ENCODE results near the gene BOD1L1. TPM values are rescaled to one million over a fixed set of nuclear protein-coding genes. Genes with fewer than 3 reads are reported as not detected.
A peak's percentile ranks its signal among the peaks of the same experiment; 100 is the strongest.
"Not testable (repeated sequence)": the region's sequence is repeated elsewhere in the genome, so short reads cannot be mapped to it uniquely, and the experiment has no call there.

BOD1L1 gene
- total RNA-seq, 1 experiment from 2014 or later, result 14.3 TPM

DNA sequence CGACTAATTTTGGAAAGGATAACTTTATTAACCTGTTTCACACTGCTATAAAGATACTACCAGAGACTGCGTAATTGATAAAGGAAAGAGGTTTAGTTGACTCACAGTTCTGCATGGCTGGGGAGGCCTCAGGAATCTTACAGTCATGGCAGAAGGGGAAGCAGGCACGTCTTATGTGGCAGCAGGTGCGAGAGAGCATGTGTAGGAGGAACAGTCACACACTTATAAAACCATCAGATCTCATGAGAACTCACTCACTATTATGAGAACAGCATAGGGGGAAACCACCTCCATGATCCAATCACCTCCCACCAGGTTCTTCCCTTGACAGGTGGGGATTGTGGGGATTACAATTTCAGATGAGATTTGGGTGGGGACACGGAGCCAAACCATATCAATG, 67.4 kb downstream of the BOD1L1 start:
- DNase-seq (ENCODE audit: extremely low read depth, low read depth), result not testable (repeated sequence)

DNA sequence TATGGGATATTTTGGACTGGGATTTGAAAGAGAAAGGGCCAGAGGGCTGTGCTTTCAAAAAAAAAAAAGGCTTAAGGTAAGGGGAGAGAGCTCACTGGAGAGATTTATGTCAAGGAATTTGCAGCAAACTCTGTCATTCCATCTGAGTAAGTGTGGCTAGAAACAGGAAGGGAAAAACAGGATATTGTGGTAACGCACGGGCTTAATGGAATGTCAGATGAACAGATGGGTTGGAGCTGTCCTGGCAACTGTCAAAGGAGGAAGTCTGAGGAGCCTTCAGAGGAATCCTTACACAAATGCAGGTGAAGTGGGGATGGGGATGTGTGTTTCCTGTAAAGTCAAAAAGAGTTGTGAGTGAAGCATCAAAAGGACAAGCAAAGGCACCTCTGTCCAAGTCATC, 68.1 kb downstream of the BOD1L1 start:
- DNase-seq (ENCODE audit: extremely low read depth, low read depth), result no peak

DNA sequence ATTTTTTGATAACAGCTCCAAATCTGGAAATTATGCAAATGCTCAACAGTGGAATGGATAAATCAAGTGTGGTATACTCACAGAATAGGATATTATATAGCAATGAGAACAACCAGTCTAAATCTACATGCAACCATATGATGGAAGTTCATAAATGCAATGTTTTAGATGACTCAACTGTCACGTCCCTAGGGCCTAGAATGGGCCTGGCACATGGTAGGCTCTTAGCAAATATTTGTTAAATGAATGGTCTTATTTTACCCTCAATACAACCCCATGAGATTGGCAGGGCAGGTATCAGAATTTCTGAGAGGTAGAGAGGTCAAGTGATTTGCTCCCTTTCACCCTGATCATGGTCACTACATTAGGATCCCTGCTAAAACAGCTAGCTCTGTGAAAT, 68.6 kb downstream of the BOD1L1 start:
- DNase-seq (ENCODE audit: extremely low read depth, low read depth), result no peak

DNA sequence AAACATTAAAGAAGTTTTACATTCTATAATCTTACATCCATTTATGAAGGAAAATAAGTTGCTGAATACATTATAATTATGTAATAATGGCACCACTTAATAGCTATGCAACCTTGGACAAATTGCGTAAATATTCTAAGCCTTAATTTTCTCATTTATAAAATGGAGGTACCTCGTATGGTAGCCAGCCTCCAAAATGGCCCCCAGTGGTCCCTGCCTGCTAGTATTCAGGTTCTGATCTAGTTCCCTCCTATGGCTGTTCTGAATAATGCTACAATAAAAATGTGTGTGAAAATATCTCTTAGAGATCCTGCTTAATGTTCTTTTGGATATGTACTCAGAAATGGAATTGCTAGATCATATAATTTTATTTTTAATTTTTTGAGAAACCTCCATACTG, 72.2 kb downstream of the BOD1L1 start:
- no peak for DNase-seq (ENCODE audit: extremely low read depth, low read depth)

DNA sequence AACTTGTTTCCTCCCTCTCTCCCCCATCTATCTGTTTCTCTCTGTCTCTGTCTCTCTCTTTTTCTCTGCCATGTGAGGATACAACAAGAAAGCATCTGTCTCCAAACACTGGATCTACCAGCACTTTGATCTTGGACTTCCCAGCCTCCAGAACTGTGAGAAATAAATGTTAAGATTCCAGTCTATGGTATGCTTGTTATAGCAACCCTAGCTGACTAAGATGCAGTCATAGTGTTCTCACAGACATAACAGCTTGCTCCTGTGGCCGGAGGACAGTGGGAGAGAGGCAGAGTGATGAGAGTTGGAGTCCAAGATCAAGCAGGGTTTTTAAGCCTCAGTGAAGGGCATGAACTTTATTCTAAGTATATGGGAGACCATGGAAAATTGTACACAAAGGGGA, 74.4 kb downstream of the BOD1L1 start:
- DNase-seq (ENCODE audit: extremely low read depth, low read depth), result no peak

DNA sequence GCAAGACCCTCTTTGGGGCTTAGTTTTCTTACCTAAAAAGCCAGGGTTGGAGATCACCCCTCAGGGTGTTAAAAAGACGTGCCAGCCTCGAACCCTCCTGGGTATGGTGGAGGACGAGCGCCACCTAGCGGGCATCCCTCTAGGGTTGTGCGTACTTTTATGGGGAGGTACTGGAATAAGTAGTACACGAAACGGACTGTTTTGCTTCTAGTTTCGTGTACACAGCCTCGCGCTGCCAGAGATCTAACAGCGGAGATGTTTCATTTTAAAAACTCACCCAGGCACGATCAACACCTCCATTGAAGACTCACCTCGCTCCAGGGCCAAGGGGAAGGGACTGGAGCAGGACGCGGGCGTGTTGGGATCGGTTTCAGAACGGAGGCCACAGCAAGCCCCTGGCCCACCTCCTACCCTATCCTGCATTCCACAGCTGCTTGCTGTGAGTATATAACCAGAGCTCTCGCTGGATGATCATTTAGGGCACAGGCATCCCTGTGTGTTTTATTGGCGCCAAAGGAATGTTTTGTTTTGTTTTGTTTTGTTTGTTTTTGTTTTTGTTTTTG, 78.5 kb downstream of the BOD1L1 start:
- peak; percentile 64 for DNase-seq (ENCODE audit: extremely low read depth, low read depth)

DNA sequence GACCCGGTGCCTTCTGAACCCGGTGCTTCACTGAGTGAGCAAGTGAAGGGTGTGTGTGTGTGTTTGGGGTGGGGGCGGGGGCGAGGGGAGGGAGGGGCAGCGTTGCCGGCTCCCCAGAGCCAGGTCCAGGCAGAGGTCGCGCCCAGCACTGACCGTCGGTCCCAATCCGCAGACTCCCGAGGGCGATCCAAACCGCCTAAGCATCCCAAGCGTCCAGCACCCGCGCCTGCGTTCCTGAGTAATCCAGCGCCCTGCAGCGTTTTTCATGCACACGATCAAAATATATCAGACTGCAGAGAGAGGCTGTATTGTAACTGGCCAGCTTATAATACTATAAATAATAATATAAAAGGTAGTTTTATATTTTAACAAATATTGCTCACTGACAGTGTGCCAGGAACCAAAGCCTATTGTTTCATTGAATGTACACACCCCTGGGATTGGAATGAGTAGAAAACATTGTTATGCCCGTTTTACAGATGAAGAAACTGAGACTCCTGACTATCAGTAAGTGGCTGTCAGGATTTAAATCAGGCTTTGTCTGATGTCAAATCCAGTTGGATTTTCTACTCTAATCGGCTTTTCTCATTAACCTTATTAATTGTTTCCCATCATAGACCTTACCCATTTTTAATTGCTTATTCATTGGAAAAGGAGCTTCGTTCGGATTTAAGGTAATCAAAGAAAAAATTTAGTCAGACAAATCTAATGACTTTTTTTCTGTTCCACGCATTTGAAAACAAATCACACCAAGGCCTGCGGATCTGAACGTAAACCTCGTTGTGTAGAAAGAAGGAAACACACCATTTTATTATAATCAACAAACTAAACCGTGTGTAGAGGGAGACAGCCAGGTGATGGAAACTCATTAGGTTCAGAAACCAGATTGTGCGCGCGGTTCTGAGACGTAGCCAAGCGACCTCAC, 79.2 kb downstream of the BOD1L1 start:
- DNase-seq (ENCODE audit: extremely low read depth, low read depth), result peak; percentile 3

DNA sequence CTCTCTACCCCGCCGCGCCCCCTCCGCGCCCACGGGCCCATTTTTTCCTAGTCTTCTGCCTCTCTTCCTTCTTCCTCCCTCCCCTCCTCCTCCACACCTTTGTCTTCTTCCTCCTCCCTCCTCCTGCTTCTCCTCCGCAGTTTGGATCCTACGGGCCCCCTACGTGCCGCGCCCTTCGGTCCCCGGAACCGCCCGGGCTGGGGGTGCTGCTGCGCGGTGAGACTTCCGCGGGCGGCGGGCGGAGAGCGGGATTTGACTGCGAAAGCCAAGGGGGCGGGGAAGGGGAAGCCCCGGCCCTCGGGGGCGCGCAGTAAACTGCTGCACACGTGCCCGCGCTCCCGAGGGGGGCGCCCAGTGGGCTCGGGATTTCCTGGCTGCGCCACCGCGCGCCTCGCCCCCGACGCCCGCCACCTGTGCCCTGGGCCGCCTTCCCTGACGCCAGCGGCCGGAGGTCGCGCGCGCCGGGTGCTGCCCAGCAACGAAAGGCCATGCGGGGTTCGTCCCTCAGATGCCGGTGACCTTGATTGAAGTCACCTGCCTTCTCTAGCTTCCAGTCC, 80.0 kb downstream of the BOD1L1 start:
- no peak for DNase-seq (ENCODE audit: extremely low read depth, low read depth)

DNA sequence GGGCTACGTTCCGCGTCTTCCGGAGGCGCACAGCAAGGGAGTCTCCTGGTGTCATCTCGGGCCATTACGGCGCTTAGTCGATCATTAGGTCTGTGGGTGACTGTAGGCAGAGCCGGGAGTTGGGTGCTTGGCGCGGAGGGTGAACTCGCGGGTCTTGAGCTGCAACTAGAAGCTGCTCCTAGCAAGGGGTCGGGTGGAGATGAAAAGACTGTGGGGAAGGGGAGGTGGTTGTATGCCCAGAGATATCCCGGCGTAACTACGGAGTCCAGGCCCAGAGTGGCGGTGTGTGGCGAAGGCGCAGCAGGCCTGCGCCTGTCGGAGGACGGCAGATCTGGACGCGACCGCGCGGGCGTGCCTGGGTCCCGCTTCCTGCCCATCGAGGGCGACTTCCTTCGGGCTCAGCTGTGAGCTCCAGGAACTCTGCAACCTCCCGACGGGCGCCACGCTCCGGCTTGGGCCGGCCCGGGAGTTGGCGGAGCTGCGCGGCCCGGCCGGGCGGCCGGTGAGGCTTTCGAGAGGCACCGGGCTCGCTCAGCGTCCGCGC, 80.5 kb downstream of the BOD1L1 start:
- no peak for DNase-seq (ENCODE audit: extremely low read depth, low read depth)

DNA sequence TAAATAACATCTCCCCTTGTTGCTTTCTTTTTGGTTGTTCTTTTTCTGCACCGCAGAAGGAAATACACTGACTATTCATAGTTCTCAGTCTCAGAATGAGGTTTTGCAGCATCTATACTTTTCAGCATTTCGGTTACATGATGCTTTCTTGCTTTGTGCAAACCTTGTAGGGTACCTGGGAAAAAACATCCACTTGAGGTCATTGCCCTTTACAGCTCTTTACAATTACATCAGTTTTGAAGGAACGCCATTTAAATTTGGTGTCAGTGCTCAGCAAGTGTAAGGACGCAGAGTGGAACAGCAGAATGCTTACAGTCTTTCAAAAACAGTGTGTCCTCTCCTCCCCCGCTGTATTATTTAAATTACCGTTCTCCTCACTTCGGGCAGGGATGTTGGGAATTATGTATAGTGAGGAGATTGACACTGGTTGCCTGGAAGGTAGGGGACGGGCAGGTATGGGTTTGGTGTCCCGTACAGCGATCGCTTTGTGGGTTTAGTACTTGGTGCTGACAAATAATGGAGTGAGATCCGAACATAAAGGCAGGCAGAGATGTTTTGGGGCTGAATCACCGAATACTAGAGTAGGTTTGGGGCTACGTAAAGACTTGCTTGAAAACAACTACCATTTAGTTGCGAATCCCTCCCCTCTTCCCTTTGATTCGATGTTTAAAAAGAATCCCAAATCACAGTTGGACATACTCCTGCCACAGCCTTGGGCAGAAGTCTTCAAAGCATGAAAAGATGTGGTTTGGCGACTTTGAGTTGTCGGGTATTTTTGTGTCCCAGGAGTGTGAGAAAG, 81.2 kb downstream of the BOD1L1 start:
- no peak for DNase-seq (ENCODE audit: extremely low read depth, low read depth)

DNA sequence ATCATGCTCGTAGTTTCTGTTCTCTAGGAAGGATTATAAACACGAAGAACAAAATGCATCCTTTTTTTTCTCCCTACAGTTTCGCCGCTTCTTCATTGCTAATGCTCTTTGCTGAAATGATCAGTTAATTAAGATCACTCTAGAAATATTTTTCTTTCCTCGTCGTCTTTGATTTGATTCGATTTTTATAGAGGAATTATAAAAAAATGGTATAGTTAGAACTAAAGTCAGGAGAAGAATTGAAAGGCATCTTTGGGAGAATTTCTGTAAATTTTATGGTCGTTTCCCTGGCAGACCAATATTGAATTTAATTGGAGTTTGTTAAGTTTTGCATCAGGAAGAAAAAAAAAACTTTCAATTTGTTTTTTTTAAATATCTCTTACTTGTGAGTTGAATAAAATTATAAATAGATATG, 82.1 kb downstream of the BOD1L1 start:
- no peak for DNase-seq (ENCODE audit: extremely low read depth, low read depth)

DNA sequence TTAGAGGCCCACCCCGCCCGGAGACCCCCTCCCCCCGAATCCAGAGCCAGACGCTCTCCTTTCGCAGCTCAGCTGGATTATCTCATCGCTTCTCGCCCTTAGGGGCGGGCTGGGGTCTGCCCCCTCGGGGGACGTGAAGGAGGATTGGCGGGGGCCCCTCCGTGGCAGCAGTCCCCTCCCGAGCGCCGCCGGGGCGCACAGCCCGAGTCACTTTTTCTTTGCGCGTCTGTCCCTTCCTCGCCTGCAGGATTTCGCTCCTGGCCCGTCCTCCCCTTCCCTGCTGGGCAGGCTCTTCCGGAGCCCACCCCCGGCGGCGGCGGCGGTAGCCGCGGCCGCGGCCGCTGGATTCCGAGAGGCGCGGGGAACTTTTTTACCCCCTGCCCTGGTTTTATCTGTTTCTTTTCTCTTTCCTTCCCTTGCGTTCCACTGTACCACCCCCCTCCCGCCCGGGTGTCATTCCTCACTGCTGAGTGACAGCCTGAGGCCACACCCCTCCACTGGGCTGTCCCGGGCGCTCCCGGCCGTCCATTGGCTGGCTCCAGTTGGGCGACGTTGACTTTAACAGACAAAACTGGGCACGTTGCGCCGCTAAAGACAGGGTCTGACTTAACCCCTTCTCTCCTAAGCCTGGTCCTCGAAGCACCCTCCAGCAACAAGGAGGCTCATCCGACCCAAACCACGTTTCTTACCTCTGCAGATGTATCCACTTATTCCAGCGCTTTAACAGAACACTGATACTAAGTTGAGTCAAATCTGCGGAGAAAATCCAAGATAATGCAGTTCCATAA, 82.7 kb downstream of the BOD1L1 start:
- DNase-seq (ENCODE audit: extremely low read depth, low read depth), result peak; percentile 55

DNA sequence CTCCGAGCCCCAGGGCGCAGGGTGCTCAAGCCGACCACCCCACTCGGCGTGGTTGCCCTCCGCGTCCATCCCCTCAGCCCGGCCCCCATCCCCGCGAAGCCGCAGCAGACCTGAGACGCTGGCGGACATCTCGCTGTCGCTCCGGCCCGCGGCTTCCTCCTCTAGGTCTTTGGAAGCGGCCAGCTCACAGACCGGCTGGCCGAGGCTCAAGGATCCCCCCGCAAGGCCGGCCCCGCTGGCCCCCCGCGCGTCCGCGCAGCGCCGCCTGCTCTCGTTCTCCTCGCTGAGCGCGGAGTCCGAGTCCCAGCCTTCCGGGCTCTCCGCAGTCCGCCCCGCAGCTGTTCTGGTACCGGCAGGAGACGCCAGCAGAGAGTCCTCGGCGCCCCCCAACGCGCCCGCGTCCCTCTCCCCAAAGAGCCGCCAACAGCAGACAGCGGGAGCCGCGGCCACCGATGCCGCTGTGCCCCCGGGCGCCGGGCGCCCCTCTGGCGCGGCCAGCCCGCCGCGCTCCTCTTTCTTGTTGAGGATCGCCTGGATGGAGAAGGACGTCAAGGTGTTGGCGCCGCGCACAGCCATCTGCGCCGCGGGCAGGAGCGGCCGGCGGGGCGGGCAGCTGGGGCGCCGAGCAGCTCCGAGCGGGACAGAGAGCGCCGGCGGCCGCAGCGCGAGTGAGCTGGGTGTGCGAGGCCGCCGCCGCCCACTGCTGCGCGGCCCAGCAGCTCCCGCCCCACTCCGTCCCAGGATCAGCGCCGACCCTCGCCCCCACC, 83.5 kb downstream of the BOD1L1 start, which contains the start of gene NKX3-2:
NKX3-2 (minus strand) TSS at position 670 of the 767 bp plus-strand sequence; CDS start at position 576, 94 bp downstream.
- no peak for DNase-seq (ENCODE audit: extremely low read depth, low read depth)

DNA sequence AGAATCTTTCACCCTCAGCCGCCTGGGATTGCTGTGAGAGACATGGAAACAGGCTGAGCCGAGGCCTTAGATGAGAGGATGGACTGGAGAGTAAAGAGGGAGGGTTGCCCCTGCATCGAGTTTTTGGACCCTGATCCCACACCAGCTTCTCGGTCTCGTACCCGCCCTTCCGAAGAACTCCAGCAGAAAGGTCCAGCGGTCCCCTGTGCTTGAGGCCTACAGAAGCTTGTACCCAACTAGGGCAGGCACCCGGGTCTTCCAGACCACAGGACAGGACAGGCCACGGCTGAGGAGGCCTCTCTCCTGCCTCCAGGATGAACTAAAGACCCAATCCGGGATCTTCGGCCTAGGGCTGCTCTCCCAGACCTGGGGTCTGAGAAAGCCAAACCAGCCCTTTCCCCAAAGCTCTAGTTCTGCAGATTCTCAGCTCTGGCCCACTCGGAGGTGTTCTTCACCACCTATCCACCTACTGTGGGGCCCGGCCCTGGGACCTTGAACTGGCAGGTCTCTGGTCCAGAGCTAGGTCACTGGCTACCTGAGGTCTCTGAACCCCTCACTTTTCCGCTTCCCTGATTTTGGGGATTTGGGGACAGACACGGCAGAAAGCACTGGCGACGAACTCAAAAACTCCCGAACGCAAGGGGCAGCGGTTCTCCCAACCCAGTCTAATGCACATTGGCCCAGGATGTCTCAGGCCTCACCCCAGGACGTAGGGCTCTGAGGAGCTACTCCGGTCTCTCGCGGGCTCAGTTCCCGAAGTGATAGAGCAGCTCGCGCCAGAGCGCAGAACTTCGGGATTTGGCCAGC, 84.3 kb downstream of the BOD1L1 start:
- DNase-seq (ENCODE audit: extremely low read depth, low read depth), result no peak

DNA sequence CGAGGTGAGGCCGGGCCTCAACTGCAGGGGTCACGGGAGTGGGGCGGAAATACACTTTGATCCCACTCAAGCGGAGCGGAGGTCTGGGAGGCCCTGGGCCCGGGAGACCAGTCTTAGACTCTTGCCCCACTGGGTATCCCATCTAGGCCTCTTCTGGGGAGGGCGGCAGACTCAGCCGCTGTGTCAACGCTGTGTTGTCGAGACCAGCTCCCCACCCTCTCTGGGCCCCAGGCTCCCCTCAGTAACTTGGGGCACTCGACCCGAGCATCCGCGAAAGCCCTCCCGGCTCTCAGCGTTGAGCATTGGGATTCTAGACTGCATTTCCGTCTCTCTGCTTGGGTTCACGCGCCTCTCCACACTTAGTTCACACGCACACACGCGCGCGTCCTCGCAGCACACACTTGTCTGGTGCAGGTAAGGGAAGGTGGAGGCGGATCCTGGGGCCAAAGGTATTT, 84.9 kb downstream of the BOD1L1 start:
- DNase-seq (ENCODE audit: extremely low read depth, low read depth), result no peak

DNA sequence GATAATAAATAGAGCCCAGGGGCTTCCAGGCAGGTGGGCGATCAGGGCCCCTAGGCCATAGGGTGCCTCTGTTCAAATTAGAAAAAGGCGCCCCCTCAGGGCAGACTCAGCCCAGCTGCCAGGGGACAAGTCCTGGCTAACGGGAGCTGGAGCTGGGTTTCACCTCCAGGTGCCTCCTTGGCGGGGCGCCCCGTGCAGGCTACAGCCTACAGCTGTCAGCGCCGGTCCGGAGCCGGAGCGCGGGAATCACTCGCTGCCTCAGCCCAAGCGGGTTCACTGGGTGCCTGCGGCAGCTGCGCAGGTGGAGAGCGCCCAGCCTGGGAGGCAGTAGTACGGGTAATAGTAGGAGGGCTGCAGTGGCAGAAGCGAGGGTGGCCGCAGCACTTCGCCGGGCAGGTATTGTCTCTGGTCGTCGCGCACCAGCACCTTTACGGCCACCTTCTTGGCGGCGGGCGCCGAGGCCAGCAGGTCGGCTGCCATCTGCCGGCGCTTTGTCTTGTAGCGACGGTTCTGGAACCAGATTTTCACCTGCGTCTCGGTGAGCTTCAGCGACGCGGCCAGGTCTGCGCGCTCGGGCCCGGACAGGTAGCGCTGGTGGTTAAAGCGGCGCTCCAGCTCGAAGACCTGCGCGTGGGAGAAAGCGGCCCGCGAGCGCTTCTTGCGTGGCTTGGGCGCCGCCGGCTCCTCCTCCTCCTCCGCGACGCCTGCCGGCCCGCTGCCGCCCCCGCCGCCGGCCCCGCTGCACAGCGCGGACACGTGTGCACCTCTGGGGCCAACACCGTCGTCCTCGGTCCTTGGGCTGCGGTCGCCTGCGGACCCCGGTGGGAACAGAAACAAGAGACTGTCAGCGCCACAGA, 85.6 kb downstream of the BOD1L1 start:
- no peak for DNase-seq (ENCODE audit: extremely low read depth, low read depth)

DNA sequence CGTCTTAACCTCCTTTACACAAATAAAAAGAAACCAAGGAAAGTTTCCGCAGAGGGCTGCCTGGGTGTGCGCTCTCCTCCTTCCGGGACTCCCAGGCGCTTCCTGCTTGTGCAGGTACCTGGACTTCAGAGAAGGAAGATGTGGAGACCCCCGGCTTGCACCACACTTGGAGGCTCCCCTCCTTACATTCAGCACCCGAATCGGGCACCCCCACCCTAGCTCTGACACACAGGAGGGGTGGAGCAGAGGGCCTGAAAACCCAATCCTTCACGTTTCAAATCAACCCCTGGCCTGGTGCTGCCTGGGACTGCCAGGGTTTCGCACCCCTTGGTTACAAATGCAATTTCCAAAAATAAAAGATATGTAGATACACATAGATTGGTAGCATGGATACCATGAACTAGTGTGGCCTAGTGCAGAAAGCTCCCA, 86.3 kb downstream of the BOD1L1 start:
- DNase-seq (ENCODE audit: extremely low read depth, low read depth), result no peak
